ENCODE measurements around the gene TRIM71.
"Not testable (repeated sequence)": the region's sequence is repeated elsewhere in the genome, so short reads cannot be mapped to it uniquely, and the experiment has no call there.

Gene TRIM71

GRCh38 chr3:32791833-32792232 is 26.0 kb upstream of the TRIM71 start:
- Histone ChIP-seq H3K4me1 (ENCODE audit: insufficient read depth, low read length, severe bottlenecking) (no peaks in the 10 kb centered on the region), H4K20me1 (ENCODE audit: insufficient read depth, low read length) (no peaks in the 10 kb centered on the region)
- no peak for TF ChIP-seq EZH2 (IDR thresholded peaks at IDR 0.05; ENCODE audit: borderline replicate concordance, low read length)
- no peak for TF ChIP-seq CTCF (IDR thresholded peaks at IDR 0.05; ENCODE audit: low read length)

GRCh38 chr3:32794487-32795308 is 23.1 kb upstream of the TRIM71 start:
- Histone ChIP-seq H3K9me2 (ENCODE audit: low read depth, low read length) (no peaks in the 10 kb centered on the region), H2AFZ (ENCODE audit: low read length) (no peak overlapping the region), H3K4me1 (ENCODE audit: insufficient read depth, low read length, severe bottlenecking) (no peaks in the 10 kb centered on the region), H3K9me3 (ENCODE audit: low read length) (no peaks in the 10 kb centered on the region), H3F3A (ENCODE audit: insufficient read depth, low read length) (no peaks in the 10 kb centered on the region), H3K4me2 (ENCODE audit: low read length) (no peak overlapping the region), H3K27me3 (ENCODE audit: insufficient read depth, low read length) (no peaks in the 10 kb centered on the region; the same call in 1 of the 2 replicates), H3K9ac (ENCODE audit: low read length) (no peak overlapping the region), H3K27ac (ENCODE audit: low read depth, low read length, poor library complexity, severe bottlenecking) (no peak overlapping the region), H4K20me1 (ENCODE audit: insufficient read depth, low read length) (no peaks in the 10 kb centered on the region), H3K4me3 (ENCODE audit: low read depth, low read length, poor library complexity, severe bottlenecking) (no peak overlapping the region), H3K79me2 (ENCODE audit: insufficient read depth, low read length) (no peaks in the 10 kb centered on the region), H3K36me3 (ENCODE audit: insufficient read depth, low read length) (no peaks in the 10 kb centered on the region)
- TF ChIP-seq EZH2 (IDR thresholded peaks at IDR 0.05; ENCODE audit: borderline replicate concordance, low read length) (no peak), CTCF (IDR thresholded peaks at IDR 0.05; ENCODE audit: low read length) (no peak)

More at GRCh38 chr3:32791833-32792232, 26.0 kb upstream of the TRIM71 start:
- Histone ChIP-seq H3K36me3 (ENCODE audit: insufficient read depth, low read length) (no peaks in the 10 kb centered on the region), H3K4me2 (ENCODE audit: low read length) (no peak overlapping the region), H3K9me2 (ENCODE audit: low read depth, low read length) (no peaks in the 10 kb centered on the region), H3K79me2 (ENCODE audit: insufficient read depth, low read length) (no peaks in the 10 kb centered on the region), H3K27ac (ENCODE audit: low read depth, low read length, poor library complexity, severe bottlenecking) (no peak overlapping the region), H3K4me3 (ENCODE audit: low read depth, low read length, poor library complexity, severe bottlenecking) (no peak overlapping the region), H3K9ac (ENCODE audit: low read length) (no peak overlapping the region), H3K9me3 (ENCODE audit: low read length) (no peaks in the 10 kb centered on the region), H3F3A (ENCODE audit: insufficient read depth, low read length) (no peaks in the 10 kb centered on the region), H3K27me3 (ENCODE audit: insufficient read depth, low read length) (no peaks in the 10 kb centered on the region), H2AFZ (ENCODE audit: low read length) (no peak overlapping the region)

GRCh38 chr3:32796384-32796950 is 21.3 kb upstream of the TRIM71 start:
- not testable (repeated sequence) for H3K9ac ChIP-seq (ENCODE audit: low read length); H3K4me3 ChIP-seq (ENCODE audit: low read depth, low read length, poor library complexity, severe bottlenecking); H3K27me3 ChIP-seq (ENCODE audit: insufficient read depth, low read length); H3K9me2 ChIP-seq (ENCODE audit: low read depth, low read length); H3F3A ChIP-seq (ENCODE audit: insufficient read depth, low read length); H3K79me2 ChIP-seq (ENCODE audit: insufficient read depth, low read length); H3K4me1 ChIP-seq (ENCODE audit: insufficient read depth, low read length, severe bottlenecking); H2AFZ ChIP-seq (ENCODE audit: low read length); H4K20me1 ChIP-seq (ENCODE audit: insufficient read depth, low read length); H3K4me2 ChIP-seq (ENCODE audit: low read length); H3K36me3 ChIP-seq (ENCODE audit: insufficient read depth, low read length); H3K27ac ChIP-seq (ENCODE audit: low read depth, low read length, poor library complexity, severe bottlenecking); H3K9me3 ChIP-seq (ENCODE audit: low read length)
